Measurements from ENCODE around the gene TSPAN10. TPM values are rescaled to one million over a fixed set of nuclear protein-coding genes. Genes with fewer than 3 reads are reported as not detected.
"Not testable (repeated sequence)": the region's sequence is repeated elsewhere in the genome, so short reads cannot be mapped to it uniquely, and the experiment has no call there.

TSPAN10 gene
- total RNA-seq, 1 donor from 2014 or later, result 3.0 TPM

GRCh38 chr17:81608605-81609004, 28.4 kb upstream of the TSPAN10 start:
- peaks cover 5% of the 10 kb centered on the region for H3K36me3 Mint-ChIP-seq
- H3K27ac Mint-ChIP-seq, result no peak overlapping the region
- H3K27me3 Mint-ChIP-seq, result no peaks in the 10 kb centered on the region
- no peaks in the 10 kb centered on the region for H3K9me3 Mint-ChIP-seq
- no peak for DNase-seq (ENCODE audit: extremely low spot score, unreplicated experiment)
- no peak overlapping the region for H3K4me3 Mint-ChIP-seq
- TF ChIP-seq CTCF (conservative IDR thresholded peaks at IDR 0.05), result no peak
- no peaks in the 10 kb centered on the region for H3K4me1 Mint-ChIP-seq (ENCODE audit: unreplicated experiment)

- H3K36me3 Mint-ChIP-seq, result peaks cover 5% of the 10 kb centered on the region
- H3K4me1 Mint-ChIP-seq (ENCODE audit: unreplicated experiment), result no peaks in the 10 kb centered on the region
- H3K27me3 Mint-ChIP-seq, result no peaks in the 10 kb centered on the region
- DNase-seq (ENCODE audit: extremely low spot score, unreplicated experiment), result no peak
- no peak for TF ChIP-seq CTCF (conservative IDR thresholded peaks at IDR 0.05)
- no peak overlapping the region for H3K4me3 Mint-ChIP-seq
- H3K9me3 Mint-ChIP-seq, result no peaks in the 10 kb centered on the region
- H3K27ac Mint-ChIP-seq, result no peak overlapping the region
These were observed 27.3 kb upstream of the TSPAN10 start for GRCh38 chr17:81609541-81610311.

- Mint-ChIP-seq H3K36me3 (peaks cover 13% of the 10 kb centered on the region), H3K27me3 (no peaks in the 10 kb centered on the region), H3K27ac (no peak overlapping the region), H3K4me3 (no peak overlapping the region), H3K4me1 (ENCODE audit: unreplicated experiment) (no peaks in the 10 kb centered on the region), H3K9me3 (no peaks in the 10 kb centered on the region)
- DNase-seq (ENCODE audit: extremely low spot score, unreplicated experiment), result no peak
- TF ChIP-seq CTCF (conservative IDR thresholded peaks at IDR 0.05), result no peak
These were observed 24.6 kb upstream of the TSPAN10 start for GRCh38 chr17:81612172-81612970.

- Mint-ChIP-seq H3K9me3 (no peaks in the 10 kb centered on the region), H3K27me3 (no peaks in the 10 kb centered on the region), H3K4me1 (ENCODE audit: unreplicated experiment) (no peaks in the 10 kb centered on the region), H3K36me3 (peaks cover 16% of the 10 kb centered on the region), H3K4me3 (no peak overlapping the region), H3K27ac (no peak overlapping the region)
- DNase-seq (ENCODE audit: extremely low spot score, unreplicated experiment), result no peak
- no peak for TF ChIP-seq CTCF (conservative IDR thresholded peaks at IDR 0.05)
These were observed 21.5 kb upstream of the TSPAN10 start for GRCh38 chr17:81615401-81615930.

GRCh38 chr17:81616877-81617276, 20.1 kb upstream of the TSPAN10 start:
- Mint-ChIP-seq H3K36me3 (peaks cover 27% of the 10 kb centered on the region), H3K9me3 (no peaks in the 10 kb centered on the region), H3K27ac (no peak overlapping the region), H3K4me1 (ENCODE audit: unreplicated experiment) (no peaks in the 10 kb centered on the region), H3K27me3 (no peaks in the 10 kb centered on the region), H3K4me3 (no peak overlapping the region)
- DNase-seq (ENCODE audit: extremely low spot score, unreplicated experiment), result no peak
- no peak for TF ChIP-seq CTCF (conservative IDR thresholded peaks at IDR 0.05)

GRCh38 chr17:81618307-81618706, 18.7 kb upstream of the TSPAN10 start:
- H3K4me3 Mint-ChIP-seq; H3K27me3 Mint-ChIP-seq; H3K9me3 Mint-ChIP-seq; H3K27ac Mint-ChIP-seq; DNase-seq (ENCODE audit: extremely low spot score, unreplicated experiment); H3K4me1 Mint-ChIP-seq (ENCODE audit: unreplicated experiment): not testable (repeated sequence)
- H3K36me3 Mint-ChIP-seq, result peaks cover 26% of the 10 kb centered on the region

All from type B pancreatic cell (in vitro differentiated cells).